Retinal pigment epithelial cell (primary cell): Measurements from ENCODE around the gene AMZ1.

Experiments used
- DNase-seq: peaks from one replicate; pipeline ENCODE4 v3.0.0-alpha.2; 2010; ENCODE audit warnings: low read depth
- H3K4me3 ChIP-seq: 2 replicates; pipeline ENCODE4 v1.5.1; 2011; ENCODE audit warnings: mild to moderate bottlenecking, low read length, control low read depth, moderate library complexity
- TF ChIP-seq, protein P1 (sequence below): conservative IDR thresholded peaks from 2 replicates; pipeline ENCODE4 v1.5.1; 2011; ENCODE audit warnings: low read depth, low read length, control low read depth, inconsistent platforms

The AMZ1 gene

DNA sequence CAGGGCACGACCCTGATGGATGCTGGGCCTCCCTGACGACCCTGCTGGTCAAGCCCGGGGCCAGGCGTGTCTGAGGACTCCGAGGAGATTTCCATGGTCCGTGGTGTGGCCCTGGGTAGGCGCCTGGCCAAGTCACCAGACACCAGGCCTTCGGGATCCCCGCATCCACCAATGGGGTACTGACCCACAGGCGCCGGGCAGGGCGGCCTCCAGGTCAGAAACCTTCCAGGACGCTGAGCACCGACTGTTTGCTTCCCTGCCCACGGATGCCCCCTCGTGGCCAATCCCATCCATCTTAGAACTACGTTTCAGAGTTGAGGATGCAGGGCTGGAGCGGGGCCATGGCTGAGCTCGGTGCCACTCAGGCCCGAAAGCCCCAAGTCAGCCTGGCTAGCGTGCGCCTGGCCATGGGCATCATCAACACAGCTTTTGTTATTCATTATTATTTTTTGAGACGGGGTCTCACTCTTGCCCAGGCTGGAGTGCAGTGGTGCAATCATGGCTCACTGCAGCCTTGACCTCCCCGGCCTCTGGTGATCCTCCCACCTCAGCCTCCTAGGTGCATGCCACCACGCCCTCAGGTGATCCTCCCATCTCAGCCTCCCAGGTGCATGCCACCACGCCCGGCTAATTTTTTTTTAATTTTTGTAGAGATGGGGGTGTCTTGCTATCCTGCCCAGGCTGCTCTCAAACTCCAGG lies 7.1 kb upstream of the AMZ1 start:
- TF ChIP-seq, protein P1, sequence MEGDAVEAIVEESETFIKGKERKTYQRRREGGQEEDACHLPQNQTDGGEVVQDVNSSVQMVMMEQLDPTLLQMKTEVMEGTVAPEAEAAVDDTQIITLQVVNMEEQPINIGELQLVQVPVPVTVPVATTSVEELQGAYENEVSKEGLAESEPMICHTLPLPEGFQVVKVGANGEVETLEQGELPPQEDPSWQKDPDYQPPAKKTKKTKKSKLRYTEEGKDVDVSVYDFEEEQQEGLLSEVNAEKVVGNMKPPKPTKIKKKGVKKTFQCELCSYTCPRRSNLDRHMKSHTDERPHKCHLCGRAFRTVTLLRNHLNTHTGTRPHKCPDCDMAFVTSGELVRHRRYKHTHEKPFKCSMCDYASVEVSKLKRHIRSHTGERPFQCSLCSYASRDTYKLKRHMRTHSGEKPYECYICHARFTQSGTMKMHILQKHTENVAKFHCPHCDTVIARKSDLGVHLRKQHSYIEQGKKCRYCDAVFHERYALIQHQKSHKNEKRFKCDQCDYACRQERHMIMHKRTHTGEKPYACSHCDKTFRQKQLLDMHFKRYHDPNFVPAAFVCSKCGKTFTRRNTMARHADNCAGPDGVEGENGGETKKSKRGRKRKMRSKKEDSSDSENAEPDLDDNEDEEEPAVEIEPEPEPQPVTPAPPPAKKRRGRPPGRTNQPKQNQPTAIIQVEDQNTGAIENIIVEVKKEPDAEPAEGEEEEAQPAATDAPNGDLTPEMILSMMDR, result peak; percentile 77
- no peak for DNase-seq
- no peak overlapping the region for H3K4me3 ChIP-seq

DNA sequence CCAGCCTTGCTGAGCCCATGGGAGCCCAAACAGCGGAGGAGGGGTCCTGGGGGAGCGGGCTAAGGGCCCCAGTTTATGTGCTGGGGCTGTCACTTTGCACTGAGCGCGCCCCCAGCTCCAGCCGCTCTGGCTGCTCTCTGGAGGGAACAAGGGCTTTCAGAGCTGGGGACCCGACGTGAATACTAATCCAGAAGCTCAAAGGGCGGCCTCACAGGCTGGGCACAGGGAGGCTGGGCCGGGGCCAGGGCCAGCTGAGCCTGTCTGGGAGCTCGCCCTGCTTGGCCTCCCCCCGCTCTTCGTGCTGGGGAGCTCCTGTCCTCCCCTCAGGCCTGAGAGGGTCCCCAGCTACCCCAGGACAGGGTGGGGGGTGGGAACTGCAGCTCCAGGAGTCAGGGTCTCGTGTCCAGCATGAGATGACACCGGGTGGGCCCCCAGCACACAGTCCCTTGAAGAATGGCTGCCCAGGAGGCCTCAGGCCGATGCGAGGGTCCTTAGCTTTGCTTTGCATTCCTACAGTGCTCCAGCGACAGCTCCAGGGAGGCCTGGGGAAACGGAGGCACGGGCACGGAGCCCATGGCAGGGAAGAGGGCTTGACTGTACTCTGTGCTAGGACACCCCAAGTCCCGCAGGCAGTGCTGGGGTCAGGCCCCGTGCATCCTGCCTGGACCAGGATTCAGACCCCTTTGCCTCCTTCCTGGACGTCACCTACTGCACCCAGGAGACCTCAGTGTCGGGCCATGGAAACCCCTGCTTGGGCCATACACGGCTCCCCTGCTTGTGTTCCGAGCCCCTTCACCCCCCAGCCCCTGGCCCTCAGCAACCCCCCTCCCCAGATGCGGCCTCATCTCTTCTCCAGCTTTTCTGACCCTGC lies 5.8 kb upstream of the AMZ1 start:
- TF ChIP-seq, protein P1, result no peak
- H3K4me3 ChIP-seq, result no peak overlapping the region
- no peak for DNase-seq

DNA sequence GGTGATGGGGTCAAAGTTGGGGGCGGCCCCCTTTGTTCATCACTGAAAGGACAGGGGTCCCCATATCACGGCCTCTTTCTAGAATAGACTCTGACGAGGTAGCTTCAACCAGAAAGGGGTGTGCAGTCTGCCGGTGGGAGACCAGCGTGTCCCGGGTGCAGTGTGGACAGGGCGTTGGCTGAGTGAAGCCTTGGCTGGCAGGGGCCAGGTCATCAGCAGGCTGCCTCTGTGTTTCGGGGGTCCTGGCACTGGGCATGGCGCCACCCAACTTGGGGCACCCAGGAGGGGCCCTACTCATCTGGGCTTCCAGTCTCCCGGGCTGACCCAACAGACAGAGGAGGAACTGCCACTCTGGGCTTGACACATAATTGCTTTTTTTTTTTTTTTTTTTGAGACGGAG lies 3.5 kb upstream of the AMZ1 start:
- DNase-seq, result no peak
- TF ChIP-seq, protein P1, result no peak
- no peak overlapping the region for H3K4me3 ChIP-seq

- DNase-seq, result no peak
- no peak overlapping the region for H3K4me3 ChIP-seq
Observed at GRCh38 chr7:2686101-2686500, 1.9 kb upstream of the AMZ1 start.

DNA sequence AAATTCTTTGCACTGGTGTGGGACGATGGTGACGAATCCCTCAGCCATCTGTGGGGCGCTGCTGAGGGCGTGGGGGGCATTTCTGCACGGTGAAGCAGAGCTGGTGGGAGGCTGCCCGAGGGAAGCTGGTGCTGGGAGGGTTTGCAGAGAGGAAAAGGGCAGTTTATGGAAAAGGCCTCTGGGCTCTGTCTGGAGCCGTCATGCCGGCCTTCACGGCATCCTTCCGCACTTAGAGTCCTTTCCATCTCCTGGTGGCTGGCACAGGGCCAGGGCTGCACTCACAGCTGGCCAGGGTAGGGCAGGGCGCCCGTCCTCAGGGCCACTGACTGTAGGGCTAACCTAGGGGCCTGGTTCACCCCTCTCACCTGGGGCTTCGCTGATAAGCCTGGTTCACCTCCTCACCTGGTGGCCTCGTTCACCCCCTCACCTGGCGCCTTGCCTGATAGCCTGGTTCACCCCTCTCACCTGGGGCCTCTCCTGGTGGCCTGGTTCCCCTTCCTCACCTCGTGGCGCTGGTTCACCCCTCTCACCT lies 598 bp upstream of the AMZ1 start:
- no peak for DNase-seq
- TF ChIP-seq, protein P1, result no peak

More at GRCh38 chr7:2686101-2686500, 1.9 kb upstream of the AMZ1 start:
- TF ChIP-seq, protein P1, result no peak

DNA sequence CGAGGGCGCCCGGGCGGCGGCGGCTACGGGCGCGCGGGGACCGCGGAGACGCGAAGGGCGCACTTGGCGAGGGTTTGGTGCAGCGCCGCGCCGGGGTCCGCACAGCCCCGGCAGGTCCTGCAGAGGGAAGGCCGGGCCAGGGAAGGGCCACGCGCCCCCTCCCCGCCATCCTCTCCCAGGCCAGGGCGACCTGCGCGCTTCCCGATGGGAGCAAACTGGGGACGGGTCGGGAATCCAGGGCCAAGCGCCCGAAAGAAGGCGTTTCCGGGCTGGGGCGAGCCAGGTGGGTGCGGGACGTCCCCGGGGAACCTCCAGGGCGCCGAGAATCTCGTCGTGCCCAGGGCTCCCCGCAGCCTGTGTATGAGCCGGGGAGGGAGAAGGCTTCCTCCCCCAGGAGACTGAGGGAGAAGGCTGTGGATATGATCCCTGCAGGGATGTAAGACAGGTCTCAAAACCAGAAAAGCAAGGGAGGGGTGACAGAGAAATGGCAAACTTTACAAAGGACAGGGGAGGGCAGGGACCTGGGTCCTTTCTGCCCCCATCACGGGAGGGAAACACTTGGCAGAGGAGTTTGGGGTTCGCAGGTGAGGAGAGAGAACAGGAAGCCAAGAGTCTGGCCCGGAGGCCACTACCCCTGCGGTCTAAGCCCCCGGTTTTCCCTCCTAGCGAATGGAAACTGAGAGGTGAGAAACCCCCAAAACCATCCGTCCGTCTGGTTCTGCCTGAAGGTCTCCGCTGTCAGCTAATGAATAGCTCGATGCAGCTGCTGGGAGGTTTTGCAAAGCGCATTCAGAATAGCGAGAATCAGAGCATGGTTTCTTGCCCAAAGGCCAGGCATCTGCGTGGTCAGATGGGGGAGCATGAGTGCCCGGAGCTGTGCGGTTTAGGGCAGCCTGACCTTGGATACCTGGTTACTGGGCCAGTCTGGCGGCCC lies 674 bp downstream of the AMZ1 start:
- TF ChIP-seq, protein P1, result no peak
- no peak for DNase-seq
- no peak overlapping the region for H3K4me3 ChIP-seq

More for the DNA sequence above, 598 bp upstream of the AMZ1 start:
- H3K4me3 ChIP-seq, result no peak overlapping the region
